Ureter (tissue), 1 donor: ENCODE measurements around the gene TBC1D24. TPM values are rescaled to one million over a fixed set of nuclear protein-coding genes. Genes with fewer than 3 reads are reported as not detected.
A peak's percentile ranks its signal among the peaks of the same experiment; 100 is the strongest.

Source experiments
- DNase-seq: peaks from one replicate; pipeline ENCODE4 v3.0.0-alpha.2; 2020; ENCODE audit warnings: low spot score
- total RNA-seq: library from RNA; stranded (reverse); gene quantifications from one replicate; pipeline ENCODE4 v1.2.4, GENCODE V29; 2023
- donor health status: DM: yes; HTN: yes; CAD: no.

The TBC1D24 gene
- total RNA-seq, 1 donor from 2014 or later: 6.5 TPM

- no peak for DNase-seq
Observed at GRCh38 chr16:2450535-2450934, 24.4 kb upstream of the TBC1D24 start.

DNA sequence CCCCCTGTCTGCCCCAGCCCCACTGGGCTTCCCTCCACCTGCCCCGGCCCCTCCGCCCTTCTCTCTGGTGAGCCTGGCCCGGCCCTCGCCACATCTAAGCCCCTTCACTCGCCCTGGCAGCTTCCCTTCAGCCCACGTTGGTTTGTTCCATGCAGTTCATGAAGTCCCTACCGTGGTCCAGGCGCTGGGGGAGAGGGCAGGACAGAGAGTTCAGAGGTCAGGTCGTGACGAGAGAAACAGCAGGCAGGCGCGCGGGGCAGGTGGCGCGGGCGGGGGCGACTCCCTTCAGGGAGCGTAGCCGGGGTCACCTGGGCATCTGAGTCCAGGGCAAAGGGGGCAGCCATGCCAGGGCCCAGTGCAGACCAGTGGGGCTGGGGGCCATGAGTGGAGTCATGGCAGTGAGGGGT is 23.9 kb upstream of the TBC1D24 start:
- DNase-seq: no peak

DNA sequence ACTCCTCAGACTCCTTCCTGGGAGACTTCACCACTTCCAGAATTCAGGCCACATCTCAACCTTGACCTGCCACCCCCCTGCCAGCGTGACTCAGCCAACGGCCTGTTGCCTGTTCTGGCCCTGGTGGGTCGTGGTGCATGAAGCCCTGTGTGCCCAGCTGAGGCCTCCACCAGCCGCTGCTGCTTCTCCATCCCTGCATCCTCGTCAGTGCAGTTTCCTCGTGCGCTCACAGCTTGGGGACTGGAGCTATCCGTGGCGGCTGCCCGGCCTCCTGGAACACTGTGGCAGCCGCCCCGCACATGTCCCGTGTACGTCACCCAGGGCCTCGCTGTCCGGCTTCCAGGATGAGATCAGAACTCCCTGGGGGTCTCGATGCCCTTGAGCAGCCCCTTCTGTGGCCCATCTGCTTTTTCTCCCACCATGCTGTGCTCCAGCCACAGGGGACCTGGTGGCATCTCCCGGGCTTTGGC is 23.0 kb upstream of the TBC1D24 start:
- no peak for DNase-seq

DNA sequence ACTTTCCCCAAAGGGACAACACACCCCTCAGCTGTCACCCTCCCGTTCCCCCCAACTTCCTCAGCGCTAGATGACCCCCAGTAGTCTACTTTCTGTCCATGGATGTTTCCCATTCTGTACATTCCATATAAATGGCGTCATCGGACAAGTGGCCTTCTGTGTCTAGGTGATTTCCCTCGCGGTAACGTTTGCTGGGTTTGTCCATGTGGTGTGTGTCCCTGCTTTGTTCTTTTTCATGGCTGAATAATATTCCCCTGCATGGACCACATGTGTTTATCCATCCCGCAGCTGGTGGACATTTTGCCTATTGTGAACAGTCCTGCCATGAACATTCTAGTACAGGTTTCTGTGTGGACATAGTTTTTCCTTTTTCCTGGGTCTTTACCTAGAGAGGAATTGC is 22.3 kb upstream of the TBC1D24 start:
- DNase-seq: no peak

- no peak for DNase-seq
Observed at GRCh38 chr16:2455081-2455845, 19.7 kb upstream of the TBC1D24 start.

- no peak for DNase-seq
Observed at GRCh38 chr16:2456551-2457153, 18.3 kb upstream of the TBC1D24 start.

DNA sequence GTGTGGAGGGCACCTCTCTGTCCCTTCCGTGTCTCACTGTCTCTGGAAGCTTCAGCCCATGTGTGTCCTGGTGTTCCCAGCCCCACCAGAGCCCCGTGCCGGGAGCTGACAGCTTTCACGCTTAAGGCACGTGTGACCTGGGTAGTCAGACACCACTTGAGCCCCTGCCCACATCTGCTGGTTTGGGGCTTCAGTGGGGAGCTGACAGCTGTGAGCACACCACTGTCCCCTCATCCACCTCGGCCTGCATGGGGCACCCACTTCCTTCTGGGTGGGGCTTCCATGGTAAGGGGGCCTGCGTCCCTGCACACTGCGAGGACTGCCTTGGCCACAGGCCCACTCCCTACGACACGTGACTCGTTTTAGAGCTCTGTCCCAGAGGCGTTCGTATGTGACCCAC is 17.7 kb upstream of the TBC1D24 start:
- no peak for DNase-seq

DNA sequence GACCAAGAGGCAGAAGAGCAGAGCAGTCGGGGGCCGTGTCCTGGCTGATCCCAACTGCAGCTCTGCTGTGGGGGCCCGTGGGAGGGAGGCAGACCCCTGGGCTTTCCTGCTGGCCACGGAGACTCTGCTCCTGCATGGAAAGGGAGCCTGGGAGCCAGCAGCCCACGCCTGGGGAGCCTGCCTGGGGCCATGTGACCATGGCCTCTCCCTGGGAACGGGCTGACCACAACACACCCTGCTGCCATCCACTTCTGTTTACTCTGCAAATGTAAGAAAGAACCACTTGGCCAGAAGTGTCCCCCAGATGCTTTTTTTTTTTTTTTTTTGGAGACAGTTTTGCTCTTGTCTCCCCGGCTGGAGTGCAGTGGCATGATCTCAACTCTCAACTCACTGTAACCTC is 17.0 kb upstream of the TBC1D24 start:
- DNase-seq: no peak

- DNase-seq: no peak
Observed at GRCh38 chr16:2458887-2459646, 15.9 kb upstream of the TBC1D24 start.

DNA sequence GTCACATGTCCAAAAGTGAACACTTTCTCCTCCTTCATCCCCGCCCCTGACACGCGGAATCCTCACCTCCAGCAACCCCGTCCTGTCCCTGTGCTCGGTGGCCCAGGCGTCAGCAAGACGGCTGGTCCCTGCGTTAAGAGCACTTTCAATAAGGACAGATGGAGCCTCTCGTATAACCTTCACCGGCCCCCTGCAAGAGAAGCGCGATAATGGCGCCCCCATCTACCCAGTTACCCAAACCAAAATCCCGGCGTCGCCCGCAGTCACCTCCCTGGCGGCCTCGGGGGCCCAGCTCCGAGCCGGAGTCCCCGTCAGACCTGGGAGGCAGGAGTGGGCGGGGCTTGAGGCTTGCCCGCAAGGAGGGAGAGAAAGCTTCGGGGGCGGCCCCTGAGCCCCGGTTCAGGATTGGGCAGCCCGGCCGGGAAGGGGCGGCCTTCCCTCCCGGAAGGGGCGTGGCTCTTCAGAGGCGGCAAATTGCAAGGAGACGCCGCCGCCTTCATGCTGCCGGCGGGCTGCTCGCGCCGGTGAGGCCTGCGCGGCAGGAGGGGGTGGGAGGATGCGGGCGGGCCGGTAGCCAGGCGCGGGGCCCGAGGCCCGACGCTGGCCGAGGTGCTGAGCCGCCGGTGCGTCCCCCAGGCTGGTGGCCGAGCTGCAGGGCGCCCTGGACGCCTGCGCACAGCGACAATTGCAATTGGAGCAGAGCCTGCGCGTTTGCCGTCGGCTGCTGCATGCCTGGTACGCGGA is 15.1 kb upstream of the TBC1D24 start, which contains the start of gene TEDC2:
Gene TEDC2 (plus strand): TSS at position 463 of the 744 bp plus-strand sequence. CDS start 36 bp downstream, at position 499.
- peak; percentile 95 for DNase-seq

- DNase-seq: no peak
Observed at GRCh38 chr16:2460391-2460713, 14.6 kb upstream of the TBC1D24 start.

GRCh38 chr16:2460916-2461315 is 14.0 kb upstream of the TBC1D24 start:
- DNase-seq: no peak

- DNase-seq: no peak
Observed at GRCh38 chr16:2462031-2462866, 12.7 kb upstream of the TBC1D24 start.

DNA sequence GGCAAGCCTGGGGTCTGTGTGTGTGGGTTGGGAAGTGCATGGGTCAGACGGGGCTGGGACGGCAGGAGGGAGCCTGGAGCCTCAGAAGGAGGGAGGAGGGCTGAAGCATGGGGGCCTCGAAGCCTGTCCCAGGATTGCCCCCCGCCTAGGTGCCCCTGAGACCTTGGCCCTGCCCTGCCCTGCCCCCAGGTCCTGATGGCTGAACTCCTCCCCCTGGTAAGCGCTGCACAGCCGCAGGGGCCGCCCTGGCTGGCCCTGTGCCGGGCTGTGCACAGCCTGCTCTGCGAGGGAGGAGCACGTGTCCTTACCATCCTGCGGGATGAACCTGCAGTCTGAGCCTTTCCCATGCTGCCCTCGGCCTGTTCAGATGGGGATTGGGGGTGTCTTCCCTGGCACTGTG is 10.6 kb upstream of the TBC1D24 start:
- DNase-seq: no peak

- DNase-seq: no peak
Observed at GRCh38 chr16:2465653-2466415, 9.1 kb upstream of the TBC1D24 start.

DNA sequence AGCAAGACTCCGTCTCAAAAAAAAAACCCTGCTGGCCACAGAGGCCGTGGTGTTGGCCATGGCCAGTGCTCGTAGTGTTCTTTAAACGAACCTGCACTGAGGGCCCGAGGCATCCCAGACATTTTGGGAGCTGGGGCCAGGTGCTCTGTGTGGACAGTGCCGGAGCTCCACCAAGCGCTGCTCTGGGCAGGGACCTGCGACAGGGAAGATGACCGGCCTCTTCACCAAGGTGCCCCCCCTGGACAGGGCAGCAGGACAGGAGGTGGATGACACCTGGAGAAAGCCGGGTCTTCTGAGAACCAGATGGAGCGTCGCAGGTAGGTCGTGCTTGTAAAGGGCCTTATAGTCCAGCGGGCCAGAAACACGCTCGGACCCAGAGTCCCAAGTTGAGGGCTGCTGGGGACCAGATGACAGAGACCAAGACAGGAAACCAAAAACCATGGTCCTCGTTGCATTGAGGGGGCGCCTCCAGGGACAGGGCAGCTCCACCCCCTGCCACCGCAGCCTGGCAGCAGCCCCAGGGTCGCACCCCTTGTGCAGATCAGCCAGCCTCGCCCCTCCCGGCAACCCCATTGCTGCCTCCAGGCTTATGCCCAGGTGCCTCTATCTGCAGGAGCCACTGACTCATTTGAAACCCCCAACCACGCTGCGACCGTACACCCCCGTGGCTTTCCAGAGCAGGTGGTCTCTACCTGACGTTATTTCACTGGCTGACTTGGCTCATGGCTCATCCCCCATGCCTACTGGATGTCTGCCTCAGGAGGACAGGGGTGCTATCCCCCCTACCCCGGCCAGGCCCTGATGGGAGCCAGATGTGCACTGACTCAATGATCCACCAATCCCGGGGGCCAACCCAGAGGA is 8.0 kb upstream of the TBC1D24 start:
- DNase-seq: peak; percentile 42

DNA sequence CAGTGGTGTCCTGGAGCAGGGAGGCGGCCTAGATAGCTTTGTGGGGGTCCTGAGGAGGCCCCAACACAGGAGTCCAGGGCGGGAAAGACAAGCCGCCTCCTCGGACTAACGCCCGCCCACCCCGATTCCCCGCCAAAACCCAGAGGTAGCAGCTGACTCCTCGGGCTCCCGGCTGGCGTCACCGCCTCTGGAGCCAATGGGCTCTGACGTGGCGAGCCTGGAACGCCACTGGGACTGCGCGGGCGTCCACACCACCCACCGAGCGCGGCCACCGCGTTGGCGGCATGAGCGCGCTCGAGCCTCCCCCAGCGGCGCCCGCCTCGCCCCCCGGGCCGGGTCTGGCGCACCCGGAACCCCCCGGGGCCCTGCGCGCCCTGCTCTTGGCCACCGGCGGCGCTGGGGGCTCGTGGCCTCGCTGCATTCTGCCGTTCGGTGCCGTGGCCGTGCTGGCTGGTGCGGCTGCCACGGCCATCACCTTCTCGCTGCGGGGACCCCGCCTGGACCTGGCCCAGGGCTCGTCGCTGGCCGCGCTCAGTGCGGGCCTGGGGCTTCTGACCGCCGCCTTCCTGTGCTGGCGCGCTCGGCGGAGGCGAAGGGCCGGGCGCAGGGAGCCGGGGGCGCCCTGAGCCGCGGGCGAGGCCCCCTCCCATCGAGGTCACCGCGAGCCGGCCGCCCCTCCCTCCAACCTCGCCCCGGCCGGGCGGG is 7.2 kb upstream of the TBC1D24 start:
- DNase-seq: no peak

DNA sequence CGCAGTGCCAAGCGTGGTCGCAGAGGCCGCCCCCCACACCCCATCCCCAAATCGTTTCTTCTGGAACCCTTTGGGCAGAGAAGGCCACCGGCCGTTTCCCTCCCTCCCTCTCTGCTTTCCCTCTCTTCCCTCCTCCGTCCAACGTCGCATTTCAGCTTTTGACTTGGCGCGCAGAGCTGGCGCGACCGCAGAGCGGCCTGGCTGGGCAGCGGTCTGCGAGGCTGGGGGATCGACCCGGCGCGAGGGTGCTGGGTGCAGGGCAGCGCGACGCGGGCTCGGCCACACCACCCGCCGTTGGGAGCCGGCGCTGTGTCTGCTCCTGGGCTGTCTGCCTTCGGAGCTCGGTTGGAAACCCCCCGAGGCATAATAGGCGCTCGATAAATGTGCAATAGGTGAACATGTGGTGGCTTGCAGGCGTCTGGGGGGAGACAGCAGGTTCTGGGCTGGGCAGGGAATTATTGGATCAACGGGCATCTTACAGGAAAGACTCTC is 6.6 kb upstream of the TBC1D24 start:
- no peak for DNase-seq
